ENCODE measurements around the gene TBC1D22B.

DNA sequence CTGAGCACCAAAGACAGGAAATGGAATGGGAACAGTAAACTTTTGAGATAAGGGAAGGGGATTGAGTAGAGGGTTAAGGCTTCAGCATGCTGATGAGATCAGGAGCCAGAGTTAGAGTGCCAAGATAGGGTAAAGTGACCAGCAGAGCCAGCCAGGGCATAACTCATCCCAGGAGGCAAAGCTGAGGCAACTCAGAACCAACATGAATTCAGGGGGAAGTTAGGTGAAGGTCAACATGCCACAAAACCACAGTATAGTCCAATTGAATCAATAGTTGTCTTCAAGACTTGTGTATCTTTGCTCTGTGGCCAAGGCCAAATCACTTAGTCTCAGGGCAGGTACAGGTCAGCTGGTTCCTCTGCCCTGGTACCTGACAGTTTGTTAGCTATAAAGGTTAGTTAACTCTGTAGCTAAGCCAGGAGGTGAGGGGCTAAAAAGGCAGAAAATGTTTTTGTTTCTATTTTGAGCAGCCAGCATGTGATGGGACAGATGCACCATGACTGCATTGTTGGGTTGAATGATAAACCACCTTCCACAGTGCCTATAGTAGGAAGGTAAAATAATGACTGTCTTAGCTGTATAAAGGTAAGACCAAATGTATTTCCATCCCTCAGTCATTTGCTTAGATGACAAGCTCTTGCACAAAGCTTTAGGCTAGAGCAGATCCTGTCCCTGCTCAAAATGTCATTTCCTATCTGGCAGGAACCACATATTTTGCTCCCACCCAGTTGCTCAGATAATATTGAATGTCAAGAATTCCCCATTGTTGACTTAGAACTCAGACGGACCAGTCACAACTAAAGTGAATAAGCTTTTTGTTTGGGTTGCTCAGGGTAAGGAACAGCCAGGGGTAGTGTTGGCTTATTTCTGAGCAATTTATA is 112.0 kb downstream of the TBC1D22B start:
- no peak for TF ChIP-seq CTCF (IDR thresholded peaks at IDR 0.05)
- no peak for TF ChIP-seq POLR2AphosphoS5 (IDR thresholded peaks at IDR 0.05)
- TF ChIP-seq EP300 (IDR thresholded peaks at IDR 0.05), result no peak
